WERI-Rb-1 (cell line): Measurements from ENCODE around the gene MUC5AC.

Experiments used
- DNase-seq: peaks from one replicate; pipeline ENCODE4 v3.0.0-alpha.2; 2020
- H3K27ac ChIP-seq: fragments of 250-450 bp; sonication (Bioruptor Pico); 2 replicates; pipeline ENCODE4 v1.5.1; 2020; ENCODE audit warnings: mild to moderate bottlenecking, moderate library complexity
- H3K27me3 ChIP-seq: fragments of 250-450 bp; sonication (Bioruptor Pico); 2 replicates; pipeline ENCODE4 v1.5.1; 2021; ENCODE audit warnings: mild to moderate bottlenecking, low read depth, moderate library complexity; ENCODE audit not compliant: insufficient read depth, severe bottlenecking
- H3K36me3 ChIP-seq: fragments of 250-450 bp; sonication (Bioruptor Pico); 2 replicates; pipeline ENCODE4 v1.5.1; 2020; ENCODE audit warnings: mild to moderate bottlenecking, moderate library complexity
- H3K4me3 ChIP-seq: 2 replicates; pipeline ENCODE4 v1.5.1; 2011; ENCODE audit warnings: low read depth, mild to moderate bottlenecking, control low read depth, low read length
- H3K9me3 ChIP-seq: fragments of 250-450 bp; sonication (Bioruptor Pico); 2 replicates; pipeline ENCODE4 v1.5.1; 2021; ENCODE audit warnings: mild to moderate bottlenecking, moderate library complexity; ENCODE audit not compliant: severe bottlenecking
- CTCF ChIP-seq: IDR thresholded peaks from 2 replicates; pipeline ENCODE4 v1.5.1; 2011; ENCODE audit warnings: low read depth, mild to moderate bottlenecking, control low read depth, inconsistent platforms, low read length

Gene MUC5AC

DNA sequence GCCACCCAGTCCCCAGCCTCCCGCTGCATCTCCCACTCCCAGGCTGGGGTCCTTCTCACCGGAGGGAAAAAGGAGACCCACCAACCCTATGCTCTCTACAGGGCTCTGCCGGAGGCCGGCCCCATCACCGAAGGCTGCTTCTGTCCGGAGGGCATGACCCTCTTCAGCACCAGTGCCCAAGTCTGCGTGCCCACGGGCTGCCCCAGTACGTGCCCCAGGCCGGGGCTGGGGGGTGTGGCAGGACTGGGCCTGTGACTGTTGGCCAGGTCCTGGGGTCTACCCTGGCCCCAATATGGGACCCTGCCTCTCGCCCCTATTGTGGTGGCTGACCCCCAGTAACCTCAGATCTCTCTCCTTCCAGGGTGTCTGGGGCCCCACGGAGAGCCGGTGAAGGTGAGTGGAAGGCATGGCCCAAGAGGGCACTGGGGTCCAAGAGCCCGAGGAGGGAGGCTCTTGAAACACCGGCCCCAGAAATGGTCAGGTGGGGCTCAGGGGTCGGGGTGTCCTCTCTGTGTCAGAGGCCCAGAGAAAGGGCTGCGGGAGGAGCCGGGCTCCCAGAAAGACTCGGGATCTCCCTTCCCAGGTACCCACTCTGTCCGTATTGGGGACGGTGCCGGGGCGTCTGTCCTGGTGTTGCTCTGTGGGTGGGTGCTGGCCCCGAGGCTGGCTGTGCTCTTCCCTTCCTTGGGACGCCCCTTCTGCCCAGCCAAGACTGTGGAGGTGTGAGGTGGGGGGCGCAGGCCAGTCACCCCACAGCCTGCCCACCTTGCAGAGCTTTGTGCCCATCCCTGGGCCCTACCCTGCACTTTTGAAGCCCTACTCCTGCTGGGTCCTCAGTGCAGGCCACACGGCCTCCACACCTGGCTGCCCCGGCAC is 39.0 kb downstream of the MUC5AC start:
- peak; percentile 5 for DNase-seq

GRCh38 chr11:1197431-1197885 is 39.7 kb downstream of the MUC5AC start:
- Histone ChIP-seq H3K36me3 (no peaks in the 10 kb centered on the region), H3K27me3 (peaks cover 5% of the 10 kb centered on the region)
- no peak for DNase-seq

More for the DNA sequence above, 39.0 kb downstream of the MUC5AC start:
- peaks cover 5% of the 10 kb centered on the region for H3K9me3 ChIP-seq
- TF ChIP-seq CTCF = no peak
- no peak overlapping the region for H3K27ac ChIP-seq
- no peak overlapping the region for H3K4me3 ChIP-seq
- no peaks in the 10 kb centered on the region for H3K36me3 ChIP-seq
- peaks cover 8% of the 10 kb centered on the region for H3K27me3 ChIP-seq

GRCh38 chr11:1197886-1198560 is 40.3 kb downstream of the MUC5AC start:
- Histone ChIP-seq H3K27me3 (peaks cover 3% of the 10 kb centered on the region), H3K4me3 (no peak overlapping the region), H3K27ac (no peak overlapping the region), H3K36me3 (no peaks in the 10 kb centered on the region), H3K9me3 (no peaks in the 10 kb centered on the region)
- peak; percentile 6 for DNase-seq
- peak; percentile 39; the same call in 1 of the 2 replicates for TF ChIP-seq CTCF

More at GRCh38 chr11:1197431-1197885, 39.7 kb downstream of the MUC5AC start:
- no peak overlapping the region for H3K4me3 ChIP-seq
- no peak for TF ChIP-seq CTCF
- no peak overlapping the region for H3K27ac ChIP-seq
- no peaks in the 10 kb centered on the region for H3K9me3 ChIP-seq

DNA sequence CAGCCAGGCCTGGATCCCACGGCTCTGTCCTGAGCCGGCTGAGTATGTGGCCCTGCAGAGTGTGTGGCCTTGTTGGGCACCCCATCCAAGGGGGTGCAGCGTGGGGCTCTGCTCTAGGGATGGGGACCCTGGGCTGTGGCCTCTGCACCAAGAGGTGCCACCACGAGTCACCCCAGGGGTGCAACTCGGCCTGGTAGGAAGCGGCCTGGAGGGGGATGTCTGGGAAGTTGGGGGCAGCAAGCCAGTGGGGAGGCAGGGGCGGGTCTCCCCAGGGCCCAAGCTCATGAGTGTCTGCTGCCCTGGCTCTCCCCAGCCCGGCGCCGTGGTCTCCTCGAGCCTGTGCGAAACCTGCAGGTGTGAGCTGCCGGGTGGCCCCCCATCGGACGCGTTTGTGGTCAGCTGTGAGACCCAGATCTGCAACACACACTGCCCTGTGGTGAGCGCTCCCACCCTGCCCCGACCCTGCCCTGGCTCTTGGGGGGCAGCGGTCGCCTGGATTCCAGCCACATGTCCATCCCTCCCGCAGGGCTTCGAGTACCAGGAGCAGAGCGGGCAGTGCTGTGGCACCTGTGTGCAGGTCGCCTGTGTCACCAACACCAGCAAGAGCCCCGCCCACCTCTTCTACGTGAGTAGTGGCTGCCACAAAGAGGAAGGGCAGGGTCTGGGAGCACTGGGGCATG is 40.9 kb downstream of the MUC5AC start:
- H3K27ac ChIP-seq = no peak overlapping the region
- H3K9me3 ChIP-seq = no peaks in the 10 kb centered on the region
- no peak overlapping the region for H3K4me3 ChIP-seq
- DNase-seq = no peak
- no peaks in the 10 kb centered on the region for H3K27me3 ChIP-seq
- TF ChIP-seq CTCF = no peak
- H3K36me3 ChIP-seq = no peaks in the 10 kb centered on the region

DNA sequence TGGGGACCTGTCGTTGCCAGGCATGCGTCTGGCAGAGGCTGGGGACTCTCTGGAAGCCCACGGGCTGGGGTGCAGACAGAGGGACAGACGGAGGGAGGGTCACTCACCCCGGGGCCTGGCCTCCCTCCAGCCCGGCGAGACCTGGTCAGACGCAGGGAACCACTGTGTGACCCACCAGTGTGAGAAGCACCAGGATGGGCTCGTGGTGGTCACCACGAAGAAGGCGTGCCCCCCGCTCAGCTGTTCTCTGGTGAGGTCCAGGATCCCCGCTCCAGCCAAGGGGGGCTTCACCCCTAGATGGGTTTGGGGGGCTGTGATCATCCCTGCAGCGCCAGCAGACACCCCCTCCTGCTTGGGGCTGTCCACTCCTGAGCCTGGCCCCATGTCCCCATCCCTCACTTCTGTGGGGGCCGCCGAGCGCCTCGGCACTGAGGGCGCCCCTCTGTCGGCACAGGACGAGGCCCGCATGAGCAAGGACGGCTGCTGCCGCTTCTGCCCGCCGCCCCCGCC is 41.5 kb downstream of the MUC5AC start:
- H3K27me3 ChIP-seq = no peaks in the 10 kb centered on the region
- DNase-seq = no peak
- TF ChIP-seq CTCF = no peak
- no peaks in the 10 kb centered on the region for H3K36me3 ChIP-seq
- H3K9me3 ChIP-seq = no peaks in the 10 kb centered on the region
- H3K4me3 ChIP-seq = no peak overlapping the region
- no peak overlapping the region for H3K27ac ChIP-seq
